ENCODE data around the gene AP4B1.
"Not testable (repeated sequence)": the region's sequence is repeated elsewhere in the genome, so short reads cannot be mapped to it uniquely, and the experiment has no call there.

AP4B1 gene

GRCh38 chr1:113855630-113856400, 48.8 kb downstream of the AP4B1 start:
- no peak for DNase-seq

- DNase-seq = no peak
These were observed 50.4 kb downstream of the AP4B1 start for GRCh38 chr1:113854234-113854633.

GRCh38 chr1:113852694-113853093, 51.9 kb downstream of the AP4B1 start:
- DNase-seq = not testable (repeated sequence)

GRCh38 chr1:113850127-113850796, 54.3 kb downstream of the AP4B1 start:
- no peak for DNase-seq

GRCh38 chr1:113849072-113849471, 55.5 kb downstream of the AP4B1 start:
- DNase-seq = no peak

GRCh38 chr1:113846391-113847035, 58.1 kb downstream of the AP4B1 start:
- no peak for DNase-seq
